ENCODE results near the gene TRIM21.
"Not testable (repeated sequence)": the region's sequence is repeated elsewhere in the genome, so short reads cannot be mapped to it uniquely, and the experiment has no call there.

Gene TRIM21

DNA sequence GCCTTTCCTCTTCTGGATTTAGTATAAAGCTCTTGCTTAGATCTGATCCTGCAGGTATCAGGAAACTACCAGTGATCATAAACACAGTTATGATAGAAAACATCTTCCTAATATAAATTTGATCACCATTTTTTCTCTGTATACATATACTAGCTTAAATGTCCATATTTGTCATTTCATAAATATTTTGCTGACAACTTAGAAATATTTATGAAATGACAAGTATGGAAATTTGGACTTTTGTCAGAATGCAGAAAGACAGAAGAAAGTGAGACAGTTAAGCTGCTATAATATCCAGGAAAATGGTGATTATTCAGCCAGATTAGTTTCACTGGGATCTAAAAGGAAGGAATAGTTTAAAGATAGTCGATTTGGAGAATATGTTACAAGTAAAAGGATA lies 22.8 kb upstream of the TRIM21 start:
- TF ChIP-seq, protein P1, sequence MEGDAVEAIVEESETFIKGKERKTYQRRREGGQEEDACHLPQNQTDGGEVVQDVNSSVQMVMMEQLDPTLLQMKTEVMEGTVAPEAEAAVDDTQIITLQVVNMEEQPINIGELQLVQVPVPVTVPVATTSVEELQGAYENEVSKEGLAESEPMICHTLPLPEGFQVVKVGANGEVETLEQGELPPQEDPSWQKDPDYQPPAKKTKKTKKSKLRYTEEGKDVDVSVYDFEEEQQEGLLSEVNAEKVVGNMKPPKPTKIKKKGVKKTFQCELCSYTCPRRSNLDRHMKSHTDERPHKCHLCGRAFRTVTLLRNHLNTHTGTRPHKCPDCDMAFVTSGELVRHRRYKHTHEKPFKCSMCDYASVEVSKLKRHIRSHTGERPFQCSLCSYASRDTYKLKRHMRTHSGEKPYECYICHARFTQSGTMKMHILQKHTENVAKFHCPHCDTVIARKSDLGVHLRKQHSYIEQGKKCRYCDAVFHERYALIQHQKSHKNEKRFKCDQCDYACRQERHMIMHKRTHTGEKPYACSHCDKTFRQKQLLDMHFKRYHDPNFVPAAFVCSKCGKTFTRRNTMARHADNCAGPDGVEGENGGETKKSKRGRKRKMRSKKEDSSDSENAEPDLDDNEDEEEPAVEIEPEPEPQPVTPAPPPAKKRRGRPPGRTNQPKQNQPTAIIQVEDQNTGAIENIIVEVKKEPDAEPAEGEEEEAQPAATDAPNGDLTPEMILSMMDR (IDR thresholded peaks at IDR 0.05; ENCODE audit: low read depth, low read length): no peak
- no peak for DNase-seq (ENCODE audit: extremely low read depth, low read depth)

DNA sequence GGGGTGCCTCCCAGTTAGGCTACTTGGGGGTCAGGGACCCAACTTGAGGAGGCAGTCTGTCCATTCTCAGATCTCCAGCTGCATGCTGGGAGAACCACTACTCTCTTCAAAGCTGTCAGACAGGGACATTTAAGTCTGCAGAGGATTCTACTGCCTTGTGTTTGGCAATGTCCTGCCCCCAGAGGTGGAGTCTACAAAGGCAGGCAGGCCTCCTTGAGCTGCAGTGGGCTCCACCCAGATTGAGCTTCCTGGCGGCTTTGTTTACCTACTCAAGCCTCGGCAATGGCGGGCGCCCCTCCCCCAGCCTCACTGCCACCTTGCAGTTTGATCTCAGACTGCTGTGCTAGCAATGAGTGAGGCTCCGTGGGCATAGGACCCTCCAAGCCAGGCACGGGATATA lies 12.7 kb upstream of the TRIM21 start:
- not testable (repeated sequence) for DNase-seq (ENCODE audit: extremely low read depth, low read depth)

DNA sequence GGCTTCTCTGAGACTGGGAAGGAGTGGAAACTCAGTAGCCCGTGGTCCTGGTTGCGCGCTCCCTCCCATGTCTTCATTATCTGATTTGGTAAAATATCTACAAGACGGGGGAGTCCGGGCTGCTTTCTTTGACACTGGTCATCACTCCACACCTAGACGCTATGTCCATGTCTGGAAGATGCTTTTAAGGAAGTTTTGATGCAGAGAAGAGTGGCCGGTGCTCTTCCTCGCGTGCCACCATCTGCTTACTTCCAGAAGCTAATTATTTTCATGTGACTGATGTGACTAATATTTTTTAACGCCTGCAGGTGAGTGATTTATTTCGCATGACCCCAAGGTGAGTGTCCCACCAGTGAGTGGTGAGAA lies 339 bp upstream of the TRIM21 start:
- TF ChIP-seq, protein P1 (IDR thresholded peaks at IDR 0.05; ENCODE audit: low read depth, low read length): no peak
- DNase-seq (ENCODE audit: extremely low read depth, low read depth): no peak

- DNase-seq (ENCODE audit: extremely low read depth, low read depth): no peak
- TF ChIP-seq, protein P1 (IDR thresholded peaks at IDR 0.05; ENCODE audit: low read depth, low read length): no peak
Measured at GRCh38 chr11:4388221-4388620, 5.3 kb downstream of the TRIM21 start.

- TF ChIP-seq, protein P1 (IDR thresholded peaks at IDR 0.05; ENCODE audit: low read depth, low read length): no peak
- no peak for DNase-seq (ENCODE audit: extremely low read depth, low read depth)
Measured at GRCh38 chr11:4385978-4386740, 7.3 kb downstream of the TRIM21 start.

DNA sequence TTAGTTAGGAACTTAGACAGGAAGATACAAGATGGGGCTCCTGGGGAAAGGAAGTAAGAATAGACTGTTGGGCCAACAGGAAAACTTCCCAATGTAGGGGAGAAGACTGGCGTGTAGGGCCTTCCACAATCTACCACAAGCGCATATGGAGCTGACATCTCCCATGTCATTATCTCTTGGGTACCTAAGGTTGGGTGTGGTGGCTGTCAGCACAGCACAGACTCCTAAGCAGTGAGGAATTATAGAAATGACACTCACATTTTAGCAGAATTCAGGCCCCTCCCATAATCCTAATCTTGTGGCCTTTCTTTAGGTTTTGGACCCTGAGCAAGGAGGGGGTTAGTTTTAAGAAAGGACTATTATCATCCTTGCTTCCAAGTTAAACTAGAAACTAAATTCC lies 11.6 kb downstream of the TRIM21 start:
- TF ChIP-seq, protein P1 (IDR thresholded peaks at IDR 0.05; ENCODE audit: low read depth, low read length): no peak
- DNase-seq (ENCODE audit: extremely low read depth, low read depth): no peak

DNA sequence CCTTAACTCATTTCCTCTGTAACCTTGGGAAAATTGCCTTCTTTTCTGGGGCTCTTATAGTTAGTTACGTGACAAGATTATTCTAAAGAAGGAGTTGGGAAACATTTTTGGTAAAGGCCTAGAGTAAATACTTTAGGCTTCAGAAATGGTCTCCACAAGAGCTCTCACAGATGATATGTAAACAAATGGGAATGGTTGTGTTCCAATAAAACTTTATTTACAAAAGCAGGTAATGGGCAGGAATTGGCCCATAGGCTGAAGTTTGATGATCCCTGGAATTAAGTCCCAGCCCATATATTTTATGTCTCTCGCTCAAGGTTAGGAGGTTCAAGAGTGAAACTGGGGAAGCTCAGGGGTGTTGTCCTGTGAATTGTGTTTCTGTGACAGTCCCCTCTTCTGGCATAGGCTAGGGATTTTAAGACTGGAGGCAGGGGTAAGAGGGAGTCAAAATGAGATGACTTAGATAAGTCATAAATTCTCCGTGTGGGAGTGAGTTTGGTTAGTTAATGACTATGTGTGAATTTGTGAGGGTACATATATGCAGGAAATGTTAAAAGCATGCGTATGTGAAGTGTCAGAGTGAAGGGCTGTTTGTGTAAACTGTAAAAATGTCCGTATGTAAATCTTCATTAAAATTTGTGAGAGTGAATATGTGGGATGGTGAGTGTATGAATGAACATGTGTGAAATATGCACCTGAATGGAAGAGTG lies 17.9 kb downstream of the TRIM21 start:
- TF ChIP-seq, protein P1 (IDR thresholded peaks at IDR 0.05; ENCODE audit: low read depth, low read length): no peak

More for the DNA sequence above, 17.9 kb downstream of the TRIM21 start:
- DNase-seq (ENCODE audit: extremely low read depth, low read depth): no peak

Measured in AG09319 (cell line).